NCI-H748 treated with DMSO at 0.1 percent for 48 hours (cell line): ENCODE data around the gene UBAC2.

Experiments used
- DNase-seq: peaks from one replicate; lab custom pipeline; 2025; lab: John Stamatoyannopoulos, UW

Gene UBAC2

DNA sequence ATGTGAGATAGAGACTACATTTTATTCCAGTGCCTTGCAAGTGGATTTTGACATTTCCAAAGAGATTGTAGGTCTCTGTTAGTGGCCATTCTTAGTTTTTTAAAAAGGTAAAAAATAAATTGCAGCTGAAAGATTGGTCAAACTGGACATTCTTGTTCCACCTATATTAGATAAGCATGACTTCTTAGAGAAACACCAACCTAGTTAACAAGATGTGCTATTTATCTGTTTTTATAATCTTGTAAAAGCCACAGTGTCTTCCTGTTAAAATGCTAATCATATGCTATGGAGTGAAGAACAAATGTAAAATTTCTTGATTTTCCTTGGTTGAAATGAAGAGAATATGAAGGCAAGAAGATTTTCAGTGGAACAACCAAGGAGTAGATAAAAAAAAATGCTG, 140.0 kb downstream of the UBAC2 start:
- DNase-seq = no peak

DNA sequence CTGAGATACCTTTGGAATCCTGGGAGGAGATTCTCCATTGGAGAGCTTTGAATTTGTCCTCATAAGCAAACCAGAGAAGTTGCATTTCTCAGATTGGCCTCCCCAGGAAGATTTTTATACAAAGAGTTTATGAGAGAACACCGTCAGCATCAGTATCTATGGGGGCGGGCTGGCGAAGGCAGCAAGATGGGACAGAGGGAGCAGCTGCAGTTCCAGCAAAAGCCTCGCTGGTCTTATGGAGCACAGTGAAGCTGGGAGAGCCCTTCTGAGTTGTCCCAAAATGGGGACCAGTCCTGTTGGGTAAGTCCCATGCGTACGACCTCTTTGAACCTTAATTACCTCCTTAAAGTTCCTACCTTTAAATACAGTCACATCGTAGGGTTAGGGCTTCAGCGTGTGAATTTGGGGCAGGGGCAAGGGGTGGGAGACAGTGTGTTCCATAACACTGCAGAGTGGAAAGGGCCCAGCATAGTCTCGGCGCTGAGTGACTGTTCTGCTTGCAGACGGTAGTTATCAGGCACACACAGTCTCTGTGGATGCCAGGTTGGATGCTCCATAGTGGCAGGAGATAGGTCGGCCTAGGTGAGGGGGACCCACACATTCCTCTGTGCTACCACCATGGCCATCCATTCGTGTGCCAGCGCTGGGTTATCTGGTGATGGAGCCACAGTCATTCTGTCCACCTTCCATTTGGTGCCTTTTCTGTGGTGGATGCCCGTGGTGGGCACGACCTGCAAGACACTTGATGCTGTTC, 141.5 kb downstream of the UBAC2 start:
- no peak for DNase-seq

DNA sequence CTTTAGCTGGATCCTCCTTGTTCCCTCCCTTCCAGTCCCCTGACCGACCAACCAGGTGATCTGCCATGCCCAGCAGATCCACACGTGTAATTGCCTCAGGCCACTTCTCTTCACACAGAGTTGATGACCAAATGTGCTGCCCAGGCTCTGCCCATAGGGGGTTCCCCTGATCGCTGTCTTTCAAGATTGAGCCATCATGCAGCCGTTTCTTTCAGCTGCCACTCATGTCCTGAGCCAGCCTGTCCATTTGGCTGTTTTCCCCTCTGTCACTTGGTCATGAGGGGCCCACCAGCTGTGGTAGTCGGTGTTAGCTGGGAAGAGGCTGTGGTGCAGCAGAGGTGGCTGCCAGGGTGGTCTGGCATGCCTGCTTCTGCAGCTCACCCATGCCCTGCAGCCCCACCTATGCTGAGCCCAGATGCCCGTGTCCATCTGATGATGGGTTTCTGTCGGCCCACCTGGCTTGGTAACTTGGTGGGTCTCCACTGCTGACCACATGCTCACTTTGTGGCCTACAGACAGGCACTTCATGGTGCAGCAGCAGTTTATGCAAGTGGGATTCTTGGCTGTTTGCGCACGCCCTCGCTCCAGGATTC, 142.2 kb downstream of the UBAC2 start:
- no peak for DNase-seq

DNA sequence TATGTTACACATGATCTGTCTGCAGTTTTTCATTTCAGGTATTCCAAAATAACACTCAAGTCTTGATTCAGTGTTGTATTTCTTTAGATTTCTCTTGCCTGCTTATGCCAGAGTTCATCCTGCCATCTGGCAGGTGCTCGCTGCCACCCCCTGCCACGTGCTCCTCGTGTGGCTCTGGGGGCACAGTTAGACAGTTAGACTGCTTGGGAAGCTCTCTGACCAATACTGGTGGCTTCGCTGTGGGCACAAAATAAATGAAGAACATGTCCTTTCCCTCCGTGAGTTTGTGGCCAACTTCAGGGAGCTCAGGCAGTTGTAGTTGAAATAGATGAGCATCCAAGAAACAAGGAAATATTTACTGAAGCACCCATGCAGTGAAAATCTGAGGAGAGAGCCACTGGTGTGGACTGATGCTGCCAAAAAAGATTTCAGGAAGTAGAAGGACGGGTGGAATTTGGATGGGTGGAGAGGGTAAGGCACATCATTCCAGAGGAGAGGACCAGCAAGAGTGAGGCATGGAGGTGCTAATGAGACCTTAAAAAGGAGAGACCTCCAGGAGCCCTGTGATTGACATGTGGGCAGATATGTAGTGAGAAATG, 144.1 kb downstream of the UBAC2 start:
- no peak for DNase-seq

DNA sequence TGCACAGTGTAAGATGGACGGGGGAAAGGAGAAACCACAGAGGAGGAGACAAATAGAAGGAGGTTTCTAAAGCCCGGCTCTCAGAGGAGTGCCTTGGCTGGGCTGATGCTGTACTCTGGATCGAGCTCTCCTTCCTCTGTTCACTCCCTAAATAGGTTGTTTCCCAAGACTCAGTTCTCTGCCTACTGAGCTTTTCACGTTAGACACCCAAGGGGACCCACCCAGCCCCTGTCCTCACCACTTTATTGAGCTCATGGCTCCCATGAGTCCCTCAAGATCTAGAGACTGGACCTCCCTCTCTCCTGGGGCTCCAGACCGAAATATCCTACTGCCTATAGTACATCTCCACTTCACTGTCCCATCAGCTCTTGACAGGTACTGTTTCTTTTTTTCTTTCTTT, 144.7 kb downstream of the UBAC2 start:
- DNase-seq = no peak

DNA sequence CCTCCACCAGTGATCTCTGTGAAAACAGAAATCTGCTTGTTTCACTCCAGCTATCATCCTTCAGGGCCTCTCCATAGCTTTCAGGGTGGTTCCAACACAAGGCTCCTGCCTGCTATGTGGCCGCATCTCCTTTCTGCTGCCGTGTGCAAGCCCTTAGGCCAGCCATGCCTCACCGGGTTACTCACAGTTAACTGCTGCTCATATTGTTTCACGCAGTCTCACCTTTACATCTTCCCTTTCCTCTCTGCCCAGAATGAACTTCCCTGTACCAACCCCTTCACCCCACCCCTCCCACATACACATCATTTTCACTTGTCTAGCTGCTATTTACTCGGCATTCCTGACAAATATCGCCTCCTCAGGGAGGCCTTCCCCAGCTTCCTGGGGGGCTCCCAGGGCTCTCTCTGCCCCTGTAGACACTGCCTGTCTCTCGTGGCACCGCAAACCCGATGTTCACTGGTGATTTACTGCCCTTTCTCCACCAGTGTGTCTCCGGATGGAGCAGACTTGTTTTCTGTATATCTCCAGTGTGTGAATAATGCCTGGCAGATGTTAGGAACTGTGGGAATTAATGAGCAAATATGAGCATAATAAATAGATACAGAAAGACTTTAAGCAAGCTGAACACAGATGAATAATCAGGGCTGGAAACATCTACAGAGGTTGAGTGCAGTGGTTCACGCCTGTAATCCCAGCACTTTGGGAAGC, 145.8 kb downstream of the UBAC2 start:
- DNase-seq = no peak

DNA sequence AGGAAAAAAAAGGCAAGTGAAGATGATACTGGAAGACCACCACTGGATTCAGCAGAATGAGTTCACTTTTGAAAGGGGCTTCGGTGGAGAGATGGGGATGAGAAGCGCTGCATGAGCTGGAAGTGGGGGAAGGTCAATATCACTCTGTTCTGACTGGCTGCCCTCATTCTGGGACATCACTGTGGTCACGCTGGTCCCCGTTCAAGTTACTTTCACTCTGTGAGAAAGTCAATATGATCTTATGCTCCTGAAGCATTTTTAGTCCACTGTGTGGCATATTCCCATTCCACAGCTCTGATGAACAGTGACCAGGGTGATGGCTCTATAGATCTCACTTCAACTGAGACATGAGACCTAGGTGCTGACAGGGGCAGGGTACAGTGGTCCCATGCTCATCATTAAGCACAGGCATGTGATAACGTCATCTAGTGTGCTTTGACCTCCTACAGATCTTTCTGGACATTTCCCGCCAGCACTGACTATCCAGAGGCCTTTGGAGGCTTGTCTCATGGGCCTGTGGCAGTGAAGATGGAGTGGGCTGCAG, 146.8 kb downstream of the UBAC2 start:
- DNase-seq = no peak

DNA sequence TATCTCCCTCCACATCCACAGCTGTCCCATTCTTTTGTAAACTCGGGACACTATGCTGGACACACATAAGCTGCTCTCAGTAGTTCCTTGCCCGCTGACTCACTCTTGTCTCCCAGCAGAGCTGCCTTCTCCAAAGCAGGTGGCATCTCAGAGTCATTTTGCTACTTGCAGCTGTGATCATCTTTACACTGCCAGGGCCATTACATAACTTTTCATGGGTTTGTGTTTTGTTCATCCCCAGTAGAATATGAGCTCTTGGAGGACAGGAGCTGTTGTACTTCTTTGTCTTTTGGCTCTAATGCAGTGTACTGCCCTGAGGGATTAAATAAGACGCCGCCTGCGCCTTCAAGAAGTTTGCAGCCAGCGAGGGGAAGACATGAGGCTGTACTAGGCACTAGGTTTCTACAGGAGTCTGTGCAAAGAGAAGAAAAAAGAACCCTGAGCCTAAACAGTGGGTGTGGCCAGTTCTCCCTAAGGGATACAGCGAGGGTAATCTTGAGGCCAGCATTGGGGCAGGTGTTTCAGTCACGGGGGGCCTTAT, 147.3 kb downstream of the UBAC2 start:
- no peak for DNase-seq

DNA sequence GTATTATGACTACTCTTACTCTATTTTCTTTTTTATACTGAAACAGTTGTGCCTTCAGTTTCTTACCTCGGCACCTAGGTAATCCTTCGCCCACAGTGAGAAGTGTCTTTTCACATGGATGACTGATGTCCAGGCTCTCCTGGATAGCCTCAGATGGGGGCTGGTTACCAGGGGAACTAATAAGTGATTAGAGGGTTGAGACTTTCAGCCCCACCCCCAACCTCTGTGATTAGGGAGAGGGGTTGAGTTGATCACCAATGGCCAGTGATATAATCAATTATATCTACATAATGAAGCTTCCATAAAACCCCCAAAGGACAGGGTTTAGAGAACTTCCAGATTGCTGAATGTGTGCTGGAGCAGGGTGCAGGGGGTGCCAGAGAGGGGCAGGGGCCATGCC, 149.5 kb downstream of the UBAC2 start:
- DNase-seq = no peak

DNA sequence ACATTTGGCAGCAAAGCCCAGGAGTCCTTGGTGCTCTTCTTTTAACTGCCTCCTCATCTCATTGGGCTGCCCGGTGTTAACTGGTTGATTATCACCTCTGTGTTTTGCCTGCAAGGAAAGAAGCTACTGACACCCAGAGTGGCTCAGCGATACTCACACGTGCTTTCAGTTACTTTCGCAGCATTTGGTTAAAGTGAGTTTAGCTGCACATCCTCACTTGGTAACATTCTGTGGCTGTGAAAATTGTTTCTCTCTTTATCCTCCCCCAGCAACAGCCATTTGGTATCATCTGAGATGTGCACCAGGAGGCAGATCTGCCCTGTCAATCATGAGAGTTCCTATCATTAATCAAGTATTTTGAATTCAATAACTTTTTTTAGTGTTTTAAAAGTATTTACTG, 151.1 kb downstream of the UBAC2 start:
- no peak for DNase-seq

DNA sequence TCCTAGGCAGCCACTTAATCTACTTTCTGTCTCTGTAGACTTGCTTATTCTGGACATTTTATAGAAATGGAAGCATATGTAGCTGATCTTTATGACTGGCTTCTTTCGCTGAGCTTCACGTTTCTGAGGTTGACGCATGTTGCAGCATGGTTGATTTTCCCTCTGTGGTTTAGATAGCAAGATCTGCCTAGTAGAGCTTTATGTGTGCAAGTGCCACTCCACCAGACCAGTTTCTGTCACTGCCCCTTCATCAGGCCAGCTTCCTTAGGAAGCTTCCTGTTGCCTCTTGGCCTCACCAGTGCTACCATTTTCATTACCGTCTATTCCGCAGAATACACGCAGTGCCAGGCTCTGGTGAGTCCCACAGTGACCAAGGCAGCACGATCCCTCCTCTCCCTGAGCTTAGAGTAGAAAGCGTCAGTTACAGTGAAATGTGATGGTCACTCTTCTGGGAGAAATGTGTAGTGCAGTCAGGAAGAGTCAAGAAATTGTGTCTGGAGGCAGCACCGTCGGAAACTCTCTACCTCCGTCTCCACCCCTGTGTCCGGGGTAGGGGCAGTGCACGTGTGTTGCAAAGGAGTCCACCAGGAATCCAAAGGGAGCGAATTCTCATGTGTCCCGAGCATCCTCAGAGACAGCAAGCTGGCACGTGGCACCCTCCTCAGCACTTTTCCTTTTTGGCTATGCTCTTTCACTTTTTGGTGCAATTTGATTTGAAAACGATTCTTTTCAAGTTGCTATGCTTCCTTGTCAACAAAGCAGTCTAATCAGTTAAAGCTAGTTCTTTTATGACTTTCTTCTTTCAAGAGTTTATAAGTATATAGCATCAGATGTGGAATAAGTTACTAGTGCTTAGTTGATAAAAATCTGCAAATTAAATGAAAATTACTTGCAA, 151.9 kb downstream of the UBAC2 start:
- no peak for DNase-seq

DNA sequence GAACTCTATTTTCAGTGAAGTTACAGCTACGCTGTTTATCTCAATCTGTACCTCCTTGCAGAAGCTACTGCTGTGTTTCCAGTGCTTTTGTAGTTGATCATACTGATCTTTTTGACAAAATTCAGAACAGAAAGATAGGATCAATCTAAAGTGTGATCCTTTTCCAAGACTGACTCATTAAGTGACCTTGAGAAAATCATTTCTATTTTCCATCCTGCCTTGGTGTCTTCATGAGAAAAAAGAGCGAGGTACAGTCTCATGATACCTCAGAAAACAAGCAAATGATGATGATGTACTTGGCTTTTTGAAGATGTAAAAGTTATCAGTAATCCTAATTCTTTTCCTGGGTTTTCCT, 152.6 kb downstream of the UBAC2 start:
- DNase-seq = no peak

DNA sequence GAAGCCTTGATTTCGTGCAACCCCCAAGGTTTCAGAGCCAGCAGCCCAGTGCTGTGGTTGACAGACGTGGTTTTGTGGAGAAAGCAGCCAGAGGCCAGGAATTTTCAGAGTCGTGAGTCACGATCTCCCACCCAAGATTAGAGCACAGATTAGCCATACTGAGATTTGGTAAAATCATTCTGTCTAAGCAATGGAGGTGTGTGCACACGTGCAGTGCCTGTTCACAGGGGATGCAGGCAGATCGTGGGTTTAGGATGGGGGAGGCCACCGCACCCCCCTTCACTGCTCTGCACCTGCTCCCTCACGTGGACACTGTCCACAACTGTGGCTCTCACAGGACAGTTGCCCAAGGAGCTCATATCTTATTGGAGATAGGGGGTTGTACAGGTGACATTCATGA, 153.2 kb downstream of the UBAC2 start:
- no peak for DNase-seq

DNA sequence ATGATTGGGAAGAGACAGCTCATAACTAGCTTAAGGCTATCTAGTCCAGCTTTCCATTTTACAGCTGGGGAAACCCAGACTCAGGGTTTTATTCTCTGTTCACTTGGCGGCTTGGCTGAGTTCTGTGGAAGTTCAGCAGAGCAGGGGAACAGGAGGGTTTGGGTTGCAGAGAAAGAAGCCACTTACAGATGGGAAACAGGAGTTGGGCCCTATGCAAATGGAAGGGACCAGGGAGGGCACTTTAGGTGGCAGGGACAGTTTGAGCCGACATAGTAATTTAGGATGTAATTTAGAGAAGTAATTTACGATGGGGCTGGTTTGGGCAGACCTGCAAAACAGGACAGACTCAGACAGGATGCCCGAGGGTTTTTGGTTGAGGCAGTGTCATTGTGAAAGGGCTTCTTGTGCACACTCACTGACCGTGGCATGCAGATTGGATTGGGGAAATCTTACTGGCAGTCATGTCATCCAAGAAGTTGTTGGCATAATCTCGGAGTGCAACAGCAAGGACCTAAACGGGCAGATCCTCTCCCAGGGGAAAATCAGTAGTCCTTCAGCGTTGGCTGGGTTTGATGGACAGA, 153.8 kb downstream of the UBAC2 start:
- no peak for DNase-seq

DNA sequence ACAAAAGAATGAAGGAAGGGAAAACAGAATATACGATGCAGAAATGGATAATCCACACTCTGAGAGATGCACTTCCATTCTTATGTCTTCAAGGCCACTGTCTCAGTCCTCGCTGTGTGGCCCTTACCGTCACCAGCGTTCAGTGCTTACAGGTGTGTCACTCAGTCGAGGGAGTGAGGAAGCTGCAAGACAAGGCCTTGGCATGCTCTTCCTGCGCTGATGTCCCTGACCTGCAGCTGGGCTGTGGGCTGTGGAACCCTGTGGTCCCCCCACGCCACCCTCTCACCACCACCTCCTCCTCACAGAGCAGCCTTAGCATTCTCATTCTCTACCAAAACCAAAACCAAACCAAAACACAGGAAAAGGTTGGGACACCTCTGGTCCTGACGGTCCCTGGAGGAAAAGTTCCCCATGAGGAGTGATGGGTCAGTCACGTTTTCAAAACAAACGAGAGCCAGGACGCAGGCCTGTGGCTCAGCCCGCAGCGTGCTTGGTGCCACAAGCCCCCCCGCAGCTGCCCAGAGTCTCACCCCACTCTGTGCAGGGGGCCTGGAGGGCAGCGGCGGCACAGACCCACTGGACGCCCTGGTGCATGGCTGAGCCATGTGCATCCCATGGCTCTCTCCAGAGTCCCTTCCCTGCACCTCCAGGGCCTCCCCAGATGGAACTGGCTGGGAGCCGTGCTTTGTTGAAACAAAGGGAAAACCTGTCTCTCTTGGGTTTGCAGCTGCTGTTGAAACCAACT, 154.8 kb downstream of the UBAC2 start:
- no peak for DNase-seq

DNA sequence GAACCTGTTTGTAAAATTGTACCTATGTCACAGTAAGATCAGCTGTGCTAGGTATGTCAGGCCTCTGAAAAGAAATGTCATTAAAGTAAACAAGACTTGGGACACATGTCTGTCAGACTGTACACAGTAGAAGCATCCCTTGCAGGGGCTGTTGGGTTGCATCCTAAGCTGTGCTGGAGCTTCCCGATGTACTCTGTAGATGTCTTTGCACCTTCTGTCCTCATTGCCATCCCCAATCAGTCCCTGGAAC, 155.3 kb downstream of the UBAC2 start:
- DNase-seq = no peak

DNA sequence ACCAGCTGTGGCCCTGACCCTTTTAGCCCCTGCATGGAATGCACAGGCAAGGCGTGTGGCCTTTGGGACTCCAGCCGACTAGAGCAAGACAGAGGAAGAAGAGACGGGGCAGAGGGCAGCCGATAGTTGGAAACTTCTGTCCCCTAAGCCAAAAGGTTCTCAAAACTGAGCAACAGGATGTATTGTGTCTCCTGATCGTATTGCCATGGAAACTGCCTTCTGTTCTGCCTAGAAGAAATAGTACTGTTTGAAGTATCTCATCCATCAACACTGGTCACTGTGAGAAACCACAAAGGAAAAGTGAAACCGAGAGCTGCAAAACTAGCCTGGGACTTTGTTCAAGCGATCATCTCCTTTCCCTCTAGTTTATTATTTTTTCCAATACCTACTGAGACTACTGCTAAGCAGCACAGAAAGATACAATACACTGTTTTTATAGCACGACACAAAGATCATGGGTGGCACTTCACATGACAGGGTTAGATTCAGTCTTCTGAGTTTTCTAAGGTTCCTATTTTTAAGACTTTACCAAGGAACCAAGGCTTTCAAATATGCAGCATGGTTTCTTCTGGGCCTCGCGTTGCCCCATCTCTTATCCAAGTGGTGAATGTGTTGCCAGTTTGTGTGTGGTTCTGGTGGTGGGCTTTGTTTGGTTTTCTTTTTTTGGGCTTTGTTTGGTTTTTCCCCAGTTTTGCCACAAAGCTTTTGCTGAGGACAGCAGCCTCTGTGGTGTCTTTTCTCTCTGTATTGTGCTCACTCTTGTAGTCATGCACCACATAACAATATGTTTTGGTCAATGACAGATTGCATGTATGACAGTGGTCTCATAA, 155.8 kb downstream of the UBAC2 start:
- DNase-seq = no peak

DNA sequence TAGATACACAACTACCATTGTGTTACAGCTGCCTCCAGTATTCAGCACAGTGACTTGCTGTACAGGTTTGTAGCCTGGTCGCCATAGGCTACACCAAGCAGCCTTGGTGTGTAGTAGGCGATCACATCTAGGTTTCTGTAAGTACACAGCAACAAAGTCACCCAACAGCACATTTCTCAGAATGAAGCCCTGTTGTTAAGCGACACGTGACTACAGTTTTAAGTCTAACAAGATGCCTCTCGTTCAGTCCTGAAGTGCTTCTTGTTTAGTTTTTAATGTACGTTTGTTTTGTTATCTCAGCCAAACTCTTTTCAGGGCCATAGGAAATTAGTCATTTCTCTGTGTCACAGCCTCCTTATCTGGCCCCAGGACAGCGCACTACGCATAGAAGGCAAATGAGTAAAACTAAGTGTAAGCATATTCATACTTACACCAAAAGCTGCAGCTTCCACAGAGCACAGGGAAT, 156.5 kb downstream of the UBAC2 start:
- DNase-seq = no peak

DNA sequence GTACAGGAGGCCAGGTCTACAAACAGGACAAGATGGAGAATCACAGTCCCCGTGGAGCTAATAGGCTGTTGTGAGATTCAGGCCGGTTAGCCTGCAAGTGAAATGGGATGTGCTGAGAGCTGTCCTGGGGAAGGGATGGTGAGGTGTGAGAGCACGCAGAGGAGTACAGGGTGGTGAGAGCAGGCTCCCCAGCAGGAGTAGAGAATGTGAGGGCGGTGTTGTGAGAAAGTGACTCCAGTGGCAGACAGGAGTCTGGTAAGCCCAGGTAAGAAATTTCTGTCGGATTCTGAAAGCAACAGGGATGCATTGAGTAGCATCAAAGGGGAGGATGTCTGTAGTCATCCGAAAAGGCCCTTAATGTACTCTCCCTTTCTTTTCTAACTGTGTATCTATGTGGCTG, 157.3 kb downstream of the UBAC2 start:
- DNase-seq = no peak

DNA sequence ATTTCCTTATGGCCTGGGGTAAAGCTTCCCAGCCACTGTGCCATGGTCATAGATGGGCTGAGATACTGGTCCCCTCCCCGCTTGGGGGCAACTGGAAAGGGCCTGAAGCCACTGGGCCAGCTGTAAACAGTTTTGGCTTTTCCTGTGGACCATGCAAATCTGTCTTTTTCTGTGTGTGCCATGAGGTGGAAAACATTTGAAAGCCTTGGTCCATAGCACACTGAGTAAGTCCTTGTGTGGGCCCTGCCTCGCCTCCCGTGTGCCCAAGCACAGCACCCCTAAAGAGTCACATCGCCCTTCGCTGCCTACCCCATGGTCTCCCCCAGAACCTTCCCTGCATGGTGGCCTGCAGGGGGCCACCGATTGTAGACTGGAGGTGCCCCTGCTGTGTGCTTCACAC, 158.9 kb downstream of the UBAC2 start:
- no peak for DNase-seq
